PC-3 (cell line): ENCODE data around the gene PHF1.
"Not testable (repeated sequence)": the region's sequence is repeated elsewhere in the genome, so short reads cannot be mapped to it uniquely, and the experiment has no call there.

Experiments used
- CTCF ChIP-seq: fragments of 300-600 bp; sonication (generic); conservative IDR thresholded peaks from 2 replicates; pipeline ENCODE4 v1.5.1; 2017; ENCODE audit warnings: antibody characterized with exemption, low read depth, mild to moderate bottlenecking, low read length
- EZH2 ChIP-seq: fragments of 300-600 bp; sonication (generic); IDR thresholded peaks from one replicate; pipeline ENCODE4 v1.6.1; 2017; ENCODE audit warnings: antibody characterized with exemption, mild to moderate bottlenecking, low read length; ENCODE audit not compliant: unreplicated experiment

GRCh38 chr6:33379184-33379583, 31.6 kb upstream of the PHF1 start:
- not testable (repeated sequence) for TF ChIP-seq CTCF, EZH2
